ENCODE results near the gene ZRANB2.

DNA sequence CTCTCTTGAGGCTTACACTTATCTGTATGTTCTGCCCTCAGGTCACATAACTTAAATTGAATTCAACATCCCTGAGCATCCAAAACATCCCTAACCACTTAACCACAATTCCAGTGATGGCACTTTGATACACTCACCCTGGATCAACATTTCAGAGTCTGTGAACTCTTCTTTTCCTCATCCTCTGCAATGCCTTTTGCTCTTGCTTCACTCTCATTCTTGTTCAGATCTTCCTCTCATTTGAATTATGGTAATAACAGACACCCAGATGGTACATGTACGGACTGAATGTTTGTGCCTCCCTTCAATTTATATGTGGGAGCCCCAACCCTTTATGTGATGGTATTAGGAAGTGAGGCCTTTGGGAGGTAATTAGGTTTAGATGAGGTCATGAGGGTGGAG lies 66.7 kb downstream of the ZRANB2 start:
- no peak for TF ChIP-seq POLR2AphosphoS5 (IDR thresholded peaks at IDR 0.05; ENCODE audit: insufficient read depth in 1 of 2, low read depth in 1 of 2)
- TF ChIP-seq, protein P1, sequence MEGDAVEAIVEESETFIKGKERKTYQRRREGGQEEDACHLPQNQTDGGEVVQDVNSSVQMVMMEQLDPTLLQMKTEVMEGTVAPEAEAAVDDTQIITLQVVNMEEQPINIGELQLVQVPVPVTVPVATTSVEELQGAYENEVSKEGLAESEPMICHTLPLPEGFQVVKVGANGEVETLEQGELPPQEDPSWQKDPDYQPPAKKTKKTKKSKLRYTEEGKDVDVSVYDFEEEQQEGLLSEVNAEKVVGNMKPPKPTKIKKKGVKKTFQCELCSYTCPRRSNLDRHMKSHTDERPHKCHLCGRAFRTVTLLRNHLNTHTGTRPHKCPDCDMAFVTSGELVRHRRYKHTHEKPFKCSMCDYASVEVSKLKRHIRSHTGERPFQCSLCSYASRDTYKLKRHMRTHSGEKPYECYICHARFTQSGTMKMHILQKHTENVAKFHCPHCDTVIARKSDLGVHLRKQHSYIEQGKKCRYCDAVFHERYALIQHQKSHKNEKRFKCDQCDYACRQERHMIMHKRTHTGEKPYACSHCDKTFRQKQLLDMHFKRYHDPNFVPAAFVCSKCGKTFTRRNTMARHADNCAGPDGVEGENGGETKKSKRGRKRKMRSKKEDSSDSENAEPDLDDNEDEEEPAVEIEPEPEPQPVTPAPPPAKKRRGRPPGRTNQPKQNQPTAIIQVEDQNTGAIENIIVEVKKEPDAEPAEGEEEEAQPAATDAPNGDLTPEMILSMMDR (IDR thresholded peaks at IDR 0.05): no peak

Data from vagina (tissue), 2 donors.